Upper lobe of left lung (tissue), 4 donors: ENCODE measurements around the gene HM13.

ENCODE experiments used
- EP300 ChIP-seq, 4 donors: sonication (generic); formaldehyde crosslinking; IDR thresholded peaks; one replicate each; pipeline ENCODE4 v1.5.1; 2017; ENCODE audit warnings: antibody characterized with exemption in 4 of 4, control low read depth in 2 of 4
- POLR2A ChIP-seq, 4 donors: fragments of 450-650 bp; IDR thresholded peaks; one replicate each; pipeline ENCODE4 v1.5.1; 2016 to 2017; ENCODE audit warnings: antibody characterized with exemption in 4 of 4, mild to moderate bottlenecking in 2 of 4
- POLR2AphosphoS5 ChIP-seq, 2 donors: sonication (generic); formaldehyde crosslinking; IDR thresholded peaks; one replicate each; pipeline ENCODE4 v1.5.1; 2017; ENCODE audit warnings: antibody characterized with exemption in 2 of 2
- TF ChIP-seq, protein P1 (sequence below), 6 experiments: fragments of 450-650 bp in 4 of 6; fragments of 200-600 bp in 2 of 6; sonication (generic) in 2 of 6; IDR thresholded peaks; one replicate each; pipeline ENCODE4 v1.5.1; 2016 to 2019; ENCODE audit warnings: antibody characterized with exemption in 6 of 6

- TF ChIP-seq, protein P1, sequence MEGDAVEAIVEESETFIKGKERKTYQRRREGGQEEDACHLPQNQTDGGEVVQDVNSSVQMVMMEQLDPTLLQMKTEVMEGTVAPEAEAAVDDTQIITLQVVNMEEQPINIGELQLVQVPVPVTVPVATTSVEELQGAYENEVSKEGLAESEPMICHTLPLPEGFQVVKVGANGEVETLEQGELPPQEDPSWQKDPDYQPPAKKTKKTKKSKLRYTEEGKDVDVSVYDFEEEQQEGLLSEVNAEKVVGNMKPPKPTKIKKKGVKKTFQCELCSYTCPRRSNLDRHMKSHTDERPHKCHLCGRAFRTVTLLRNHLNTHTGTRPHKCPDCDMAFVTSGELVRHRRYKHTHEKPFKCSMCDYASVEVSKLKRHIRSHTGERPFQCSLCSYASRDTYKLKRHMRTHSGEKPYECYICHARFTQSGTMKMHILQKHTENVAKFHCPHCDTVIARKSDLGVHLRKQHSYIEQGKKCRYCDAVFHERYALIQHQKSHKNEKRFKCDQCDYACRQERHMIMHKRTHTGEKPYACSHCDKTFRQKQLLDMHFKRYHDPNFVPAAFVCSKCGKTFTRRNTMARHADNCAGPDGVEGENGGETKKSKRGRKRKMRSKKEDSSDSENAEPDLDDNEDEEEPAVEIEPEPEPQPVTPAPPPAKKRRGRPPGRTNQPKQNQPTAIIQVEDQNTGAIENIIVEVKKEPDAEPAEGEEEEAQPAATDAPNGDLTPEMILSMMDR (IDR thresholded peaks at IDR 0.05) = peak; percentile 96 to 99 (median 98)
- TF ChIP-seq POLR2A (IDR thresholded peaks at IDR 0.05) (peak in 3 of 4 donors; percentile 67 to 88 (median 80)), POLR2AphosphoS5 (IDR thresholded peaks at IDR 0.05) (peak; percentile 83 to 87), EP300 (IDR thresholded peaks at IDR 0.05) (no peak)
Observed at GRCh38 chr20:31514154-31515071, at the start of gene HM13.
